Measurements from ENCODE around the gene PAQR9. TPM values are rescaled to one million over a fixed set of nuclear protein-coding genes. Genes with fewer than 3 reads are reported as not detected.

The PAQR9 gene
- total and polyA plus RNA-seq, 2 donors (not counting 3 experiments of a cell fraction or from before 2014, with no cell fraction given) = not detected

GRCh38 chr3:142915636-142916035 lies 47.8 kb downstream of the PAQR9 start:
- H3K27ac ChIP-seq (ENCODE audit: insufficient read depth, low read depth, low read length) = no peak overlapping the region
- FAIRE-seq (no peak), DNase-seq (ENCODE audit: low read depth, low spot score) (no peak)
- no peak overlapping the region for H2AFZ ChIP-seq (ENCODE audit: low read depth, low read length)
- H3K9ac ChIP-seq (replicated peaks; ENCODE audit: extremely low read depth, insufficient read depth, low read length) = no peak overlapping the region
- H3K9me1 ChIP-seq (replicated peaks; ENCODE audit: control insufficient read depth, extremely low read depth, insufficient read depth, low read length) = no peaks in the 10 kb centered on the region
- no peaks in the 10 kb centered on the region for H3K79me2 ChIP-seq (ENCODE audit: control insufficient read depth, insufficient read depth, low read length)
- TF ChIP-seq CTCF (IDR thresholded peaks at IDR 0.05; ENCODE audit: extremely low read depth in 1 of 2, insufficient read depth in 1 of 2, low read depth in 1 of 2, low read length in 2 of 2) = no peak
- no peak for TF ChIP-seq MAX (IDR thresholded peaks at IDR 0.05; ENCODE audit: insufficient read depth, insufficient read length)
- no peaks in the 10 kb centered on the region for H3K4me1 ChIP-seq (ENCODE audit: control insufficient read depth, extremely low read depth, insufficient read depth, low read length)
- no peak overlapping the region for H3K4me3 ChIP-seq (replicated peaks in 1 of 3; ENCODE audit: insufficient read depth in 1 of 3, low read depth in 1 of 3, low read length in 3 of 3)
- H3K4me2 ChIP-seq (ENCODE audit: insufficient read depth, low read length) = no peak overlapping the region
- ChIA-PET POLR2A (no interaction called here), CTCF (interaction anchor here (0.9 to 1.2 kb wide), 2 partner anchors 13 to 14 kb away, joined by 3 read pairs; no protein-coding TSS in a partner anchor)
- H3K36me3 ChIP-seq (ENCODE audit: control insufficient read depth in 2 of 2, extremely low read depth in 1 of 2, insufficient read depth in 2 of 2, low read length in 2 of 2) = no peaks in the 10 kb centered on the region
- dilution Hi-C loops (cut with MboI; ENCODE audit: extremely low pct_ligation_motif_present, low sequenced_read_pairs) = no loop called here
- H4K20me1 ChIP-seq (replicated peaks; ENCODE audit: control insufficient read depth, extremely low read depth, insufficient read depth, low read length) = no peaks in the 10 kb centered on the region
- intact Hi-C loops (cut with micrococcal nuclease) = no loop called here
- peaks cover 3 to 10% of the 10 kb centered on the region in 2 experiments for H3K27me3 ChIP-seq (ENCODE audit: control insufficient read depth in 2 of 2, insufficient read depth in 2 of 2, low read length in 2 of 2)
- no TSS peak for BruUV-seq (replicated peaks)
- no peaks in the 10 kb centered on the region for H3K9me3 ChIP-seq (replicated peaks; ENCODE audit: control insufficient read depth, insufficient read depth, low read length)

GRCh38 chr3:142914286-142914811 lies 49.1 kb downstream of the PAQR9 start:
- CTCF ChIA-PET = no interaction called here
- Histone ChIP-seq H3K4me2 (ENCODE audit: insufficient read depth, low read length) (no peak overlapping the region), H3K4me3 (replicated peaks in 1 of 3; ENCODE audit: insufficient read depth in 1 of 3, low read depth in 1 of 3, low read length in 3 of 3) (no peak overlapping the region), H2AFZ (ENCODE audit: low read depth, low read length) (no peak overlapping the region), H3K27ac (ENCODE audit: insufficient read depth, low read depth, low read length) (no peak overlapping the region), H3K9me3 (replicated peaks; ENCODE audit: control insufficient read depth, insufficient read depth, low read length) (no peaks in the 10 kb centered on the region), H3K9ac (replicated peaks; ENCODE audit: extremely low read depth, insufficient read depth, low read length) (no peak overlapping the region), H4K20me1 (replicated peaks; ENCODE audit: control insufficient read depth, extremely low read depth, insufficient read depth, low read length) (no peaks in the 10 kb centered on the region), H3K9me1 (replicated peaks; ENCODE audit: control insufficient read depth, extremely low read depth, insufficient read depth, low read length) (no peaks in the 10 kb centered on the region), H3K27me3 (ENCODE audit: control insufficient read depth in 2 of 2, insufficient read depth in 2 of 2, low read length in 2 of 2) (peaks cover 3 to 10% of the 10 kb centered on the region in 2 experiments), H3K36me3 (ENCODE audit: control insufficient read depth in 2 of 2, extremely low read depth in 1 of 2, insufficient read depth in 2 of 2, low read length in 2 of 2) (no peaks in the 10 kb centered on the region), H3K79me2 (ENCODE audit: control insufficient read depth, insufficient read depth, low read length) (no peaks in the 10 kb centered on the region), H3K4me1 (ENCODE audit: control insufficient read depth, extremely low read depth, insufficient read depth, low read length) (no peaks in the 10 kb centered on the region)
- FAIRE-seq = no peak
- intact Hi-C loops (cut with micrococcal nuclease) = no loop called here
- POLR2A ChIA-PET = no interaction called here
- no peak for DNase-seq (ENCODE audit: low read depth, low spot score)
- TF ChIP-seq MAX (IDR thresholded peaks at IDR 0.05; ENCODE audit: insufficient read depth, insufficient read length) = no peak
- no peak for TF ChIP-seq POLR2A (IDR thresholded peaks at IDR 0.05; ENCODE audit: low read depth, low read length)
- TF ChIP-seq POLR2AphosphoS5 (IDR thresholded peaks at IDR 0.05; ENCODE audit: insufficient read depth, low read depth, low read length) = no peak
- no peak for TF ChIP-seq JUN (IDR thresholded peaks at IDR 0.05; ENCODE audit: borderline replicate concordance, insufficient read depth, insufficient read length, low read depth)
- no peak for TF ChIP-seq CTCF (IDR thresholded peaks at IDR 0.05; ENCODE audit: extremely low read depth in 1 of 2, insufficient read depth in 1 of 2, low read depth in 1 of 2, low read length in 2 of 2)
- no peak for TF ChIP-seq EZH2 (IDR thresholded peaks at IDR 0.05; ENCODE audit: borderline replicate concordance, low read depth, low read length, severe bottlenecking)
- no peak for TF ChIP-seq MYC (IDR thresholded peaks at IDR 0.05; ENCODE audit: low read depth, low read length)
- dilution Hi-C loops (cut with MboI; ENCODE audit: extremely low pct_ligation_motif_present, low sequenced_read_pairs) = no loop called here
- no TSS peak for BruUV-seq (replicated peaks)

All from endothelial cell of umbilical vein (primary cell).